H1 (cell line): ENCODE data around the gene PLP2. TPM values are rescaled to one million over a fixed set of nuclear protein-coding genes. Genes with fewer than 3 reads are reported as not detected.

ENCODE experiments used
- EGR1 ChIP-seq: IDR thresholded peaks from 2 replicates; pipeline ENCODE4 v1.6.1; 2011; ENCODE audit warnings: low read depth, low read length, borderline replicate concordance
- KDM4A ChIP-seq: IDR thresholded peaks from one replicate; pipeline ENCODE4 v1.7.1; 2012; ENCODE audit warnings: low read depth, mild to moderate bottlenecking, moderate library complexity, low read length, inconsistent platforms; ENCODE audit not compliant: severe bottlenecking
- TBP ChIP-seq: IDR thresholded peaks from 2 replicates; pipeline ENCODE4 v1.6.1; 2011; ENCODE audit warnings: low read depth, low read length, improper control_type of control experiment
- polyA plus RNA-seq, 7 experiments: library from polyadenylated mRNA; depleted of rRNA in 3 of 7; stranded (reverse) in 5 of 7; unstranded in 2 of 7; fragments of >200 nt in 5 of 7; fragments of 200-250 nt in 2 of 7; gene quantifications; 1 replicate in 5 of 7; 2 replicates in 1 of 7; 4 replicates in 1 of 7; pipeline versions ENCODE4 v1.2.1 to v1.2.3, GENCODE V29; 2011 to 2013; ENCODE audit warnings: missing spikeins in 2 of 7, mixed read lengths in 2 of 7
- total RNA-seq: library from RNA; stranded (reverse); fragmentation: NEBNext Ultra II Directional; extraction: Animal tissue kit (Norgen Biotek cat#: 25700); gene quantifications from 2 replicates; pipeline ENCODE4 v1.2.1, GENCODE V29; 2021
- TF ChIP-seq, protein P1 (sequence below): IDR thresholded peaks from 2 replicates; pipeline ENCODE4 v1.6.1; 2012; ENCODE audit warnings: low read length, inconsistent platforms
- TF ChIP-seq, protein P2 (sequence below): fragments of 300-600 bp; sonication (generic); IDR thresholded peaks from 2 replicates; pipeline ENCODE4 v1.7.1; 2012; ENCODE audit warnings: low read length, moderate library complexity, mild to moderate bottlenecking, inconsistent platforms; ENCODE audit not compliant: insufficient replicate concordance

PLP2 gene
- total and polyA plus RNA-seq, 2 of the 8 experiments (the other 6 are each of a cell fraction or from before 2014, with no cell fraction given): 10.3 to 23.4 TPM

DNA sequence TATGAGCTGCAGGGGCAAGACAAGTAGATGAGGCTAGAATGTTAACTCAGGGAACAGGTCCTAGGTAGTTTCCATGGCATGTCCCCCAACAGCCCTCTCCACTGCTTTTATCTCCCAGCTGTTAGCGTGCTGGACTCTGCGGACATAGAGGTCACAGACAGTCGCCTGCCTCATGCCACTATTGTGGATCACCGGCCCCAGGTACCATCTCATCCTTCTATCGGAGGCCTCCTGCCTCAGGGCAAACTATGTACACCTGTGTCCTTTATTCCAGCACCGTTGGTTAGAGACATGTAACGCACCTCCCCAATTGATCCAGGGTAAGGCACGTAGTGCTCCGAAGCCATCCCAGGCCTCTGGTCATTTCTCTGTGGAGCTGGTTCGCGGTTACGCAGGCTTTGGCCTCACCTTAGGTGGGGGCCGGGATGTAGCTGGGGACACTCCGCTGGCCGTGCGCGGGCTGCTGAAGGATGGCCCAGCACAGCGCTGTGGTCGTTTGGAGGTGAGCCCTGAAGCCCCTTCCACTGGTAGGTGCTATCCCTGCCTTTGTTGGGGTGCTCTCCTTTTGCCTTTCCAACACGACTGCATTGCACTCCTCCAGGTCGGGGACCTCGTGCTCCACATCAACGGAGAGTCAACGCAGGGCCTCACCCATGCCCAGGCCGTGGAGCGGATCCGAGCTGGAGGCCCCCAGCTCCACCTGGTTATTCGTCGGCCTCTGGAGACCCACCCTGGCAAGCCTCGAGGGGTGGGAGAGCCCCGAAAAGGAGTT lies 6.9 kb upstream of the PLP2 start (continued):
- TF ChIP-seq, protein P1, sequence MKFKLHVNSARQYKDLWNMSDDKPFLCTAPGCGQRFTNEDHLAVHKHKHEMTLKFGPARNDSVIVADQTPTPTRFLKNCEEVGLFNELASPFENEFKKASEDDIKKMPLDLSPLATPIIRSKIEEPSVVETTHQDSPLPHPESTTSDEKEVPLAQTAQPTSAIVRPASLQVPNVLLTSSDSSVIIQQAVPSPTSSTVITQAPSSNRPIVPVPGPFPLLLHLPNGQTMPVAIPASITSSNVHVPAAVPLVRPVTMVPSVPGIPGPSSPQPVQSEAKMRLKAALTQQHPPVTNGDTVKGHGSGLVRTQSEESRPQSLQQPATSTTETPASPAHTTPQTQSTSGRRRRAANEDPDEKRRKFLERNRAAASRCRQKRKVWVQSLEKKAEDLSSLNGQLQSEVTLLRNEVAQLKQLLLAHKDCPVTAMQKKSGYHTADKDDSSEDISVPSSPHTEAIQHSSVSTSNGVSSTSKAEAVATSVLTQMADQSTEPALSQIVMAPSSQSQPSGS: no peak
- no peak for TF ChIP-seq EGR1
- no peak for TF ChIP-seq TBP
- TF ChIP-seq, protein P2, sequence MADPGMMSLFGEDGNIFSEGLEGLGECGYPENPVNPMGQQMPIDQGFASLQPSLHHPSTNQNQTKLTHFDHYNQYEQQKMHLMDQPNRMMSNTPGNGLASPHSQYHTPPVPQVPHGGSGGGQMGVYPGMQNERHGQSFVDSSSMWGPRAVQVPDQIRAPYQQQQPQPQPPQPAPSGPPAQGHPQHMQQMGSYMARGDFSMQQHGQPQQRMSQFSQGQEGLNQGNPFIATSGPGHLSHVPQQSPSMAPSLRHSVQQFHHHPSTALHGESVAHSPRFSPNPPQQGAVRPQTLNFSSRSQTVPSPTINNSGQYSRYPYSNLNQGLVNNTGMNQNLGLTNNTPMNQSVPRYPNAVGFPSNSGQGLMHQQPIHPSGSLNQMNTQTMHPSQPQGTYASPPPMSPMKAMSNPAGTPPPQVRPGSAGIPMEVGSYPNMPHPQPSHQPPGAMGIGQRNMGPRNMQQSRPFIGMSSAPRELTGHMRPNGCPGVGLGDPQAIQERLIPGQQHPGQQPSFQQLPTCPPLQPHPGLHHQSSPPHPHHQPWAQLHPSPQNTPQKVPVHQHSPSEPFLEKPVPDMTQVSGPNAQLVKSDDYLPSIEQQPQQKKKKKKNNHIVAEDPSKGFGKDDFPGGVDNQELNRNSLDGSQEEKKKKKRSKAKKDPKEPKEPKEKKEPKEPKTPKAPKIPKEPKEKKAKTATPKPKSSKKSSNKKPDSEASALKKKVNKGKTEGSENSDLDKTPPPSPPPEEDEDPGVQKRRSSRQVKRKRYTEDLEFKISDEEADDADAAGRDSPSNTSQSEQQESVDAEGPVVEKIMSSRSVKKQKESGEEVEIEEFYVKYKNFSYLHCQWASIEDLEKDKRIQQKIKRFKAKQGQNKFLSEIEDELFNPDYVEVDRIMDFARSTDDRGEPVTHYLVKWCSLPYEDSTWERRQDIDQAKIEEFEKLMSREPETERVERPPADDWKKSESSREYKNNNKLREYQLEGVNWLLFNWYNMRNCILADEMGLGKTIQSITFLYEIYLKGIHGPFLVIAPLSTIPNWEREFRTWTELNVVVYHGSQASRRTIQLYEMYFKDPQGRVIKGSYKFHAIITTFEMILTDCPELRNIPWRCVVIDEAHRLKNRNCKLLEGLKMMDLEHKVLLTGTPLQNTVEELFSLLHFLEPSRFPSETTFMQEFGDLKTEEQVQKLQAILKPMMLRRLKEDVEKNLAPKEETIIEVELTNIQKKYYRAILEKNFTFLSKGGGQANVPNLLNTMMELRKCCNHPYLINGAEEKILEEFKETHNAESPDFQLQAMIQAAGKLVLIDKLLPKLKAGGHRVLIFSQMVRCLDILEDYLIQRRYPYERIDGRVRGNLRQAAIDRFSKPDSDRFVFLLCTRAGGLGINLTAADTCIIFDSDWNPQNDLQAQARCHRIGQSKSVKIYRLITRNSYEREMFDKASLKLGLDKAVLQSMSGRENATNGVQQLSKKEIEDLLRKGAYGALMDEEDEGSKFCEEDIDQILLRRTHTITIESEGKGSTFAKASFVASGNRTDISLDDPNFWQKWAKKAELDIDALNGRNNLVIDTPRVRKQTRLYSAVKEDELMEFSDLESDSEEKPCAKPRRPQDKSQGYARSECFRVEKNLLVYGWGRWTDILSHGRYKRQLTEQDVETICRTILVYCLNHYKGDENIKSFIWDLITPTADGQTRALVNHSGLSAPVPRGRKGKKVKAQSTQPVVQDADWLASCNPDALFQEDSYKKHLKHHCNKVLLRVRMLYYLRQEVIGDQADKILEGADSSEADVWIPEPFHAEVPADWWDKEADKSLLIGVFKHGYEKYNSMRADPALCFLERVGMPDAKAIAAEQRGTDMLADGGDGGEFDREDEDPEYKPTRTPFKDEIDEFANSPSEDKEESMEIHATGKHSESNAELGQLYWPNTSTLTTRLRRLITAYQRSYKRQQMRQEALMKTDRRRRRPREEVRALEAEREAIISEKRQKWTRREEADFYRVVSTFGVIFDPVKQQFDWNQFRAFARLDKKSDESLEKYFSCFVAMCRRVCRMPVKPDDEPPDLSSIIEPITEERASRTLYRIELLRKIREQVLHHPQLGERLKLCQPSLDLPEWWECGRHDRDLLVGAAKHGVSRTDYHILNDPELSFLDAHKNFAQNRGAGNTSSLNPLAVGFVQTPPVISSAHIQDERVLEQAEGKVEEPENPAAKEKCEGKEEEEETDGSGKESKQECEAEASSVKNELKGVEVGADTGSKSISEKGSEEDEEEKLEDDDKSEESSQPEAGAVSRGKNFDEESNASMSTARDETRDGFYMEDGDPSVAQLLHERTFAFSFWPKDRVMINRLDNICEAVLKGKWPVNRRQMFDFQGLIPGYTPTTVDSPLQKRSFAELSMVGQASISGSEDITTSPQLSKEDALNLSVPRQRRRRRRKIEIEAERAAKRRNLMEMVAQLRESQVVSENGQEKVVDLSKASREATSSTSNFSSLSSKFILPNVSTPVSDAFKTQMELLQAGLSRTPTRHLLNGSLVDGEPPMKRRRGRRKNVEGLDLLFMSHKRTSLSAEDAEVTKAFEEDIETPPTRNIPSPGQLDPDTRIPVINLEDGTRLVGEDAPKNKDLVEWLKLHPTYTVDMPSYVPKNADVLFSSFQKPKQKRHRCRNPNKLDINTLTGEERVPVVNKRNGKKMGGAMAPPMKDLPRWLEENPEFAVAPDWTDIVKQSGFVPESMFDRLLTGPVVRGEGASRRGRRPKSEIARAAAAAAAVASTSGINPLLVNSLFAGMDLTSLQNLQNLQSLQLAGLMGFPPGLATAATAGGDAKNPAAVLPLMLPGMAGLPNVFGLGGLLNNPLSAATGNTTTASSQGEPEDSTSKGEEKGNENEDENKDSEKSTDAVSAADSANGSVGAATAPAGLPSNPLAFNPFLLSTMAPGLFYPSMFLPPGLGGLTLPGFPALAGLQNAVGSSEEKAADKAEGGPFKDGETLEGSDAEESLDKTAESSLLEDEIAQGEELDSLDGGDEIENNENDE: no peak
- TF ChIP-seq KDM4A: no peak
